Stomach (tissue), 4 donors: ENCODE measurements around the gene SAFB.

Source experiments
- EP300 ChIP-seq: sonication (generic); formaldehyde crosslinking; IDR thresholded peaks from one replicate; pipeline ENCODE4 v1.6.1; 2017; ENCODE audit warnings: antibody characterized with exemption
- POLR2A ChIP-seq, 4 donors: fragments of 450-650 bp; IDR thresholded peaks; one replicate each; pipeline ENCODE4 v1.6.1; 2016; ENCODE audit warnings: antibody characterized with exemption in 4 of 4, control low read depth in 2 of 4, mild to moderate bottlenecking in 1 of 4, moderate library complexity in 1 of 4
- POLR2AphosphoS5 ChIP-seq, 3 donors: sonication (generic); formaldehyde crosslinking; IDR thresholded peaks; one replicate each; pipeline ENCODE4 v1.6.1; 2016; ENCODE audit warnings: antibody characterized with exemption in 3 of 3
- TF ChIP-seq, protein P1 (sequence below), 7 experiments: fragments of 450-650 bp in 4 of 7; fragments of 200-600 bp in 3 of 7; sonication (generic) in 3 of 7; IDR thresholded peaks; one replicate each; pipeline ENCODE4 v1.5.1; 2016 to 2019; ENCODE audit warnings: antibody characterized with exemption in 7 of 7, control low read depth in 2 of 7, mild to moderate bottlenecking in 1 of 7

DNA sequence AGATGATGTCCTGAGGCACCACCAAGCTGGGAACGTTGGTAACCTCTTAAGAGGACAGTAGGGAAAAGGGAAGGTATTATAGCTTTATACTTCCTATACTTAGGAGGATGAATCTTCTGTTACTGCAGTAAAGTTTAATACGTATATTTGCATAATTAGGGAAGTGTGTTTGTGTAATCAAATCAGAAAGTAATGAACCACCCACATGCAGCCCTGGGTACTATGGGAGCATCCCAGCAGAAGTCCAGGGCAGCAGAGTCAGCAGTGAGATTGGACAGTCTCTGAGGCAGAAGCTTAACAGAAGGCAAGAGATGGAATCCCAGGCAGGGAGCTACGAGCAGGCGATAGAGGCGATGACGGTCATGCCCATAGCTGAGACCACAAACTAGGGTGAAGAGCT is 12.5 kb downstream of the SAFB start:
- TF ChIP-seq, protein P1, sequence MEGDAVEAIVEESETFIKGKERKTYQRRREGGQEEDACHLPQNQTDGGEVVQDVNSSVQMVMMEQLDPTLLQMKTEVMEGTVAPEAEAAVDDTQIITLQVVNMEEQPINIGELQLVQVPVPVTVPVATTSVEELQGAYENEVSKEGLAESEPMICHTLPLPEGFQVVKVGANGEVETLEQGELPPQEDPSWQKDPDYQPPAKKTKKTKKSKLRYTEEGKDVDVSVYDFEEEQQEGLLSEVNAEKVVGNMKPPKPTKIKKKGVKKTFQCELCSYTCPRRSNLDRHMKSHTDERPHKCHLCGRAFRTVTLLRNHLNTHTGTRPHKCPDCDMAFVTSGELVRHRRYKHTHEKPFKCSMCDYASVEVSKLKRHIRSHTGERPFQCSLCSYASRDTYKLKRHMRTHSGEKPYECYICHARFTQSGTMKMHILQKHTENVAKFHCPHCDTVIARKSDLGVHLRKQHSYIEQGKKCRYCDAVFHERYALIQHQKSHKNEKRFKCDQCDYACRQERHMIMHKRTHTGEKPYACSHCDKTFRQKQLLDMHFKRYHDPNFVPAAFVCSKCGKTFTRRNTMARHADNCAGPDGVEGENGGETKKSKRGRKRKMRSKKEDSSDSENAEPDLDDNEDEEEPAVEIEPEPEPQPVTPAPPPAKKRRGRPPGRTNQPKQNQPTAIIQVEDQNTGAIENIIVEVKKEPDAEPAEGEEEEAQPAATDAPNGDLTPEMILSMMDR (IDR thresholded peaks at IDR 0.05), result no peak
- TF ChIP-seq POLR2A (IDR thresholded peaks at IDR 0.05) (no peak), POLR2AphosphoS5 (IDR thresholded peaks at IDR 0.05) (no peak), EP300 (no peak)
